Endothelial cell of umbilical vein (primary cell): ENCODE data around the gene USP35. TPM values are rescaled to one million over a fixed set of nuclear protein-coding genes. Genes with fewer than 3 reads are reported as not detected.

Experiments used
- BruUV-seq: library from RNA; stranded (reverse); fragments of 400-500 nt; replicated peaks from 2 replicates; lab custom pipeline; 2021; lab: Mats Ljungman, UMichigan
- CTCF ChIA-PET: fragments of 300-600, 350-600 bp; sonication (Branson Sonifier 250); formaldehyde crosslinking; loops from one replicate; lab custom pipeline; 2021; ENCODE audit warnings: antibody characterized with exemption, inconsistent platforms; lab: Charles Lee
- POLR2A ChIA-PET: fragments of 300-600, 350-600 bp; sonication (Branson Sonifier 250); formaldehyde crosslinking; loops from one replicate; lab custom pipeline; 2021; ENCODE audit warnings: antibody characterized with exemption, inconsistent platforms; lab: Charles Lee
- DNase-seq: peaks from one replicate; pipeline ENCODE4 v3.0.0-alpha.2; 2011; ENCODE audit warnings: low read depth, low spot score
- FAIRE-seq: peaks from 2 replicates; lab custom pipeline; 2011; peaks lifted over from hg19 to GRCh38; lab: Jason Lieb, UNC
- H2AFZ ChIP-seq: 2 replicates; pipeline ENCODE4 v1.6.0; 2012; ENCODE audit warnings: low read depth, low read length, control low read depth, inconsistent platforms
- H3K27ac ChIP-seq: 2 replicates; pipeline ENCODE4 v1.5.1; 2011; ENCODE audit warnings: low read depth, mild to moderate bottlenecking, control low read depth, low read length, moderate library complexity; ENCODE audit not compliant: insufficient read depth
- H3K27me3 ChIP-seq, 2 experiments: 2 replicates each; pipeline versions ENCODE4 v1.6.0 to v1.6.1; 2011; ENCODE audit warnings: low read length in 2 of 2, mixed read lengths in 1 of 2; ENCODE audit not compliant: control insufficient read depth in 2 of 2, insufficient read depth in 2 of 2
- H3K36me3 ChIP-seq, 2 experiments: 2 replicates in 1 of 2; 3 replicates in 1 of 2; pipeline ENCODE4 v1.5.1; 2011; ENCODE audit warnings: low read length in 2 of 2, mild to moderate bottlenecking in 1 of 2, moderate library complexity in 1 of 2; ENCODE audit not compliant: control insufficient read depth in 2 of 2, insufficient read depth in 2 of 2; ENCODE audit errors: extremely low read depth in 1 of 2
- H3K4me1 ChIP-seq: 3 replicates; pipeline ENCODE4 v1.5.1; 2011; ENCODE audit warnings: mild to moderate bottlenecking, low read length; ENCODE audit not compliant: control insufficient read depth, insufficient read depth; ENCODE audit errors: extremely low read depth
- H3K4me2 ChIP-seq: 2 replicates; pipeline ENCODE4 v1.6.1; 2011; ENCODE audit warnings: low read length, control low read depth, mixed read lengths; ENCODE audit not compliant: insufficient read depth
- H3K4me3 ChIP-seq, 3 experiments: fragments of 200-600 bp in 1 of 3; sonication (generic), shearing (Covaris generic) in 1 of 3; replicated peaks in 1 of 3; 2 replicates each; pipeline ENCODE4 v1.5.1; 2011 to 2016; ENCODE audit warnings: control low read depth in 3 of 3, low read length in 3 of 3, mild to moderate bottlenecking in 2 of 3, inconsistent platforms in 1 of 3, low read depth in 1 of 3, moderate library complexity in 1 of 3; ENCODE audit not compliant: insufficient read depth in 1 of 3
- H3K79me2 ChIP-seq: 2 replicates; pipeline ENCODE4 v1.6.0; 2012; ENCODE audit warnings: low read length, inconsistent platforms; ENCODE audit not compliant: control insufficient read depth, insufficient read depth
- H3K9ac ChIP-seq: replicated peaks from 2 replicates; pipeline ENCODE3; 2011; ENCODE audit warnings: low read length, control low read depth; ENCODE audit not compliant: insufficient read depth; ENCODE audit errors: extremely low read depth
- H3K9me1 ChIP-seq: replicated peaks from 3 replicates; pipeline ENCODE4 v1.6.0; 2011; ENCODE audit warnings: mild to moderate bottlenecking, low read length; ENCODE audit not compliant: control insufficient read depth, insufficient read depth; ENCODE audit errors: extremely low read depth
- H3K9me3 ChIP-seq: replicated peaks from 2 replicates; pipeline ENCODE4 v1.5.1; 2012; ENCODE audit warnings: low read length, inconsistent platforms; ENCODE audit not compliant: control insufficient read depth, insufficient read depth
- H4K20me1 ChIP-seq: replicated peaks from 2 replicates; pipeline ENCODE3; 2011; ENCODE audit warnings: mild to moderate bottlenecking, low read length; ENCODE audit not compliant: control insufficient read depth, insufficient read depth; ENCODE audit errors: extremely low read depth
- EZH2 ChIP-seq: IDR thresholded peaks from 2 replicates; pipeline ENCODE4 v1.6.1; 2012; ENCODE audit warnings: borderline replicate concordance, low read depth, mild to moderate bottlenecking, moderate library complexity, low read length, inconsistent platforms; ENCODE audit not compliant: severe bottlenecking
- FOS ChIP-seq: IDR thresholded peaks from 2 replicates; pipeline ENCODE4 v1.6.1; 2011; ENCODE audit warnings: mild to moderate bottlenecking, low read length, moderate library complexity, borderline replicate concordance; ENCODE audit not compliant: insufficient read depth
- GATA2 ChIP-seq: IDR thresholded peaks from 2 replicates; pipeline ENCODE4 v1.7.0; 2011; ENCODE audit warnings: low read depth, mild to moderate bottlenecking, moderate library complexity, mixed read lengths, low read length; ENCODE audit not compliant: insufficient read length, insufficient read depth
- JUN ChIP-seq: IDR thresholded peaks from 2 replicates; pipeline ENCODE4 v1.6.1; 2011; ENCODE audit warnings: borderline replicate concordance, low read depth; ENCODE audit not compliant: insufficient read length, insufficient read depth
- MAX ChIP-seq: IDR thresholded peaks from 2 replicates; pipeline ENCODE4 v1.6.1; 2011; ENCODE audit not compliant: insufficient read depth, insufficient read length
- POLR2A ChIP-seq: IDR thresholded peaks from 2 replicates; pipeline ENCODE4 v1.6.1; 2012; ENCODE audit warnings: low read depth, mild to moderate bottlenecking, control low read depth, low read length
- POLR2AphosphoS5 ChIP-seq: IDR thresholded peaks from 2 replicates; pipeline ENCODE4 v1.6.1; 2012; ENCODE audit warnings: low read depth, mild to moderate bottlenecking, control low read depth, low read length, moderate library complexity; ENCODE audit not compliant: insufficient read depth
- dilution Hi-C: fragments of 300-500 bp; cut with MboI; formaldehyde crosslinking; loops from one replicate; pipeline ENCODE4 v1.15.0; 2019; ENCODE audit warnings: low sequenced_read_pairs; ENCODE audit not compliant: extremely low pct_ligation_motif_present
- intact Hi-C: fragments of 100-400 bp; cut with micrococcal nuclease; formaldehyde crosslinking; loops from one replicate; pipeline ENCODE4 v1.10.0; 2022
- polyA plus RNA-seq, 4 experiments: library from polyadenylated mRNA; depleted of rRNA in 3 of 4; stranded (reverse) in 3 of 4; unstranded in 1 of 4; fragments of >200 nt; gene quantifications; 2 replicates each; pipeline versions ENCODE4 v1.2.1 to v1.2.3, GENCODE V29; 2011 to 2012; ENCODE audit warnings: missing spikeins in 1 of 4
- total RNA-seq: library from RNA; stranded (reverse); gene quantifications from 2 replicates; pipeline ENCODE4 v1.2.3, GENCODE V29; 2021

USP35 gene
- total and polyA plus RNA-seq, 2 donors (not counting 3 experiments of a cell fraction or from before 2014, with no cell fraction given) = 8.9 to 12.4 TPM

DNA sequence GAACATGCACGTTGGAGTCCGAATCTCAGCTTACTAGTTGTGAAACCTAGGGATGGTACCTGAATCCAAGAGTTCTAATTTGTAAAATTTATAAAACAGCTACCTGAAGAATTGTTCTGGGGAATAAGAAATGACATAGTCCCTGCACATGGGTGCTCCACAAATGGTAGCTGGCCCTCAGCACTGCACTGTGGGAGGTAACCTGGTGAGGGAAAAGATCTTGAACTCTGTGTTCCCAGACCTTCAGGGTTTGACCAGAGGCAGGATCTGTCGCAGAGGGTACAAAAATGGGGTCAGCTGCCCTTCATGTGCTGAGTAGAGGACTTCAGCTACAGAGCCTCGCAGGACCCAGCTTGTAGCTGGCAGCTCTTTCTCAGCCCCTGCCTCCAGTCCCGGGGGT lies 73.5 kb downstream of the USP35 start:
- Histone ChIP-seq H3K4me3 (no peak overlapping the region), H3K9ac (no peak overlapping the region), H3K9me1 (peaks cover 2% of the 10 kb centered on the region), H3K9me3 (no peaks in the 10 kb centered on the region), H4K20me1 (no peaks in the 10 kb centered on the region), H2AFZ (no peak overlapping the region), H3K27ac (no peak overlapping the region), H3K36me3 (no peaks in the 10 kb centered on the region), H3K4me2 (no peak overlapping the region), H3K4me1 (peaks cover 3% of the 10 kb centered on the region), H3K79me2 (no peaks in the 10 kb centered on the region), H3K27me3 (no peaks in the 10 kb centered on the region)
- DNase-seq (no peak), FAIRE-seq (no peak)
- ChIA-PET POLR2A (no interaction called here), CTCF (interaction anchor here (0.9 to 2.2 kb wide), 3 partner anchors 14 to 34 kb away, joined by 5 to 7 read pairs (median 5); no protein-coding TSS in a partner anchor)
- dilution Hi-C loops (no loop called here), intact Hi-C loops (no loop called here)
- TF ChIP-seq MAX (no peak), POLR2AphosphoS5 (no peak), FOS (no peak), POLR2A (no peak), JUN (no peak)
- BruUV-seq = no TSS peak

DNA sequence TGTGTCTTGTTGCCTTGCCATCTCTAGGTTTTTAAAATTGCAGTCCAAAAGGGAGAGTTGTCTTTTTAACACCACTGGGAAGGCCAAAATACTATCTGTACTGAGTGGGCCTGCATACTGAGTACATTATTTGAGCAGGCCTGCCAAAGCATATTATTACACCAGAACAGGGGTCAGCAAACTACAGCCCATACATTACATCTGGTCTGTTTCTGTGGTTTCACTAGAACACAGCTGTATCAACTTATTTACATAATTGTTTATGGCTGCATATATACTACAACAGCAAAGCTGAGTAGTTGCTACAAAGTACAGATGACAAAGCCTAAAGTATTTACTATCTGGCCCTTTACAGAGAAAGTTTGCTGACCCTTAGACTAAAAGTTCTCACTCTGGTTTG lies 74.0 kb downstream of the USP35 start:
- H3K9me1 ChIP-seq = peaks cover 2% of the 10 kb centered on the region
- intact Hi-C loops = no loop called here
- H3K9me3 ChIP-seq = no peaks in the 10 kb centered on the region
- H4K20me1 ChIP-seq = no peaks in the 10 kb centered on the region
- no peak overlapping the region for H3K9ac ChIP-seq
- H3K4me2 ChIP-seq = no peak overlapping the region
- no peak overlapping the region for H3K4me3 ChIP-seq
- no peaks in the 10 kb centered on the region for H3K4me1 ChIP-seq
- no peaks in the 10 kb centered on the region for H3K36me3 ChIP-seq
- TF ChIP-seq GATA2 = no peak
- TF ChIP-seq POLR2A = no peak
- no peak for TF ChIP-seq MAX
- TF ChIP-seq EZH2 = no peak
- dilution Hi-C loops = no loop called here
- no peak overlapping the region for H3K27ac ChIP-seq
- CTCF ChIA-PET = interaction anchor here (1.4 kb wide), 1 partner anchor 14 kb away, joined by 5 read pairs; no protein-coding TSS in a partner anchor
- no peaks in the 10 kb centered on the region for H3K27me3 ChIP-seq
- no peak overlapping the region for H2AFZ ChIP-seq
- no TSS peak for BruUV-seq
- POLR2A ChIA-PET = no interaction called here
- DNase-seq (no peak), FAIRE-seq (no peak)
- H3K79me2 ChIP-seq = no peaks in the 10 kb centered on the region

Other genes starting within 250 kb of the USP35 start
- gene INTS4, start 194.3 kb upstream of the USP35 start, total RNA-seq = 37.8 and 39.2 TPM in 2 replicates
- 28.0 and 29.2 TPM in 2 replicates for gene INTS4, start 194.3 kb upstream of the USP35 start, polyA plus RNA-seq
- 1.1 and 1.8 TPM in 2 replicates for gene KCTD14, start 165.6 kb upstream of the USP35 start, total RNA-seq
- 0.57 and 0.64 TPM in 2 replicates for gene KCTD14, start 165.6 kb upstream of the USP35 start, polyA plus RNA-seq
- not detected in 2 replicates for gene THRSP, start 125.1 kb upstream of the USP35 start, total RNA-seq
- gene THRSP, start 125.1 kb upstream of the USP35 start, polyA plus RNA-seq = not detected in 2 replicates
- gene NDUFC2, start 109.1 kb upstream of the USP35 start, total RNA-seq = 226 and 236 TPM in 2 replicates
- 318 and 375 TPM in 2 replicates for gene NDUFC2, start 109.1 kb upstream of the USP35 start, polyA plus RNA-seq
- gene ALG8, start 49.3 kb upstream of the USP35 start, total RNA-seq = 38.1 and 43.9 TPM in 2 replicates
- gene ALG8, start 49.3 kb upstream of the USP35 start, polyA plus RNA-seq = 35.2 and 48.2 TPM in 2 replicates
- 8.5 and 9.5 TPM in 2 replicates for gene KCTD21, start 293 bp upstream of the USP35 start, total RNA-seq
- gene KCTD21, start 293 bp upstream of the USP35 start, polyA plus RNA-seq = 11.9 and 16.0 TPM in 2 replicates
- 39.6 and 43.3 TPM in 2 replicates for gene GAB2, start 228.9 kb downstream of the USP35 start, total RNA-seq
- gene GAB2, start 228.9 kb downstream of the USP35 start, polyA plus RNA-seq = 14.3 and 19.6 TPM in 2 replicates